HG03565 (cell line): ENCODE measurements around the gene SST.

ENCODE experiments used
- ATAC-seq: cut with Tn5 transposase; IDR thresholded peaks from one replicate; pipeline ENCODE4 v1.9.1; 2021; ENCODE audit warnings: mild to moderate bottlenecking, moderate library complexity; ENCODE audit not compliant: unreplicated experiment

The SST gene

GRCh38 chr3:187669675-187670504 lies at the start of gene SST:
Gene SST (minus strand): TSS chr3:187670394. CDS start chr3:187670291, 103 bp downstream.
- ATAC-seq = no peak

DNA sequence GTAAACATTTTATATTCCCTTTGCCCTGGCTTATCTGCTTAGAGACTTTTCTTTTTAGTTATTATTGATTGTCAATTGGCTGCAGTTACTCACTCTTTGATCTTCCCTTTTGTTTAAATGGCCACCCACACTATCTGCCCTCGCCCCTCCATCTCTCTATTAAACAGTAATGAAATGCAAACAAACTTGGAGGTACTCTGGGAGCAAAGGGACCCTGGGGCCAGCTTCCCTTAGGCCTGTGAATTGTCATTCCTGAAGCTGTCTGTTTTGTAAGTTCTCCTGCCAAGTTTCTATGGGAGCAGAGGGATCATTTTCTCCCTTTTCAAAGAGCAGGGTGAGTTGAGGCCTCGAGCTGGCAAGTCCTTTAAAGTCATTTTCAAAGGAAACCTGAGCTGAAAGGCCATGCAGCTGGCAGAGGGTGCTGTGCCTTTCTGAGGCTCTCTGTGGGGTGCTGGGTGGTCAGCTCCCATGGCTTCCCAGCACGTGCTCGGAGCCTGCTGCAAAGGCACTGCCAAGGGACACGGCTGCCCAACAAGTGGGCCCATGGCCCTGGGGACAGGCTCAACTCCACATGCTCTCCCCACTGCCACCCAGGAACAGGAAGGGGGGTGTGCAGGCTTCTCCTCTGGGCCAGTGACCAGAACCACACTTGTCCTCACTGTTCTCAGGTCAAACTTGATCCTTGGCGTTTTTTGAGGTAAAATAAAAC lies 49.6 kb upstream of the SST start:
- no peak for ATAC-seq

DNA sequence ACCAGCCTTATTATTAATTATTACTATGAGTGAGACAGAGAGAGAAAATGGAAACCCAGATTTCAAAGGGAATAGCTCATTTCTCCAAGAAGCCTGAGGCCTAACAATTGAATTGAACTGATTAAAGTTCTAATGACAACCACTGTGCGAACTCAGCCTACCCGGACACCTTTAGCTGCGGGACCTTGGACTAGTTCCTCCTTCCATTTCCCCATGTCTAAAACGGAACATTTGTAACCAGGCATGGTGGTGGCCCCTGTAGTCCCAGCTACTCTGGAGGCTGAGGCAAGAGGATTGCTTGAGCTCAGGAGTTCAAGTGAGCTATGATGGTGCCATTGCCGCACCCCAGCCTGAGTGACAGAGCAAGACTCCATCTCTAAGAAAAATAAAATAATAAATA lies 48.6 kb upstream of the SST start:
- ATAC-seq = no peak

DNA sequence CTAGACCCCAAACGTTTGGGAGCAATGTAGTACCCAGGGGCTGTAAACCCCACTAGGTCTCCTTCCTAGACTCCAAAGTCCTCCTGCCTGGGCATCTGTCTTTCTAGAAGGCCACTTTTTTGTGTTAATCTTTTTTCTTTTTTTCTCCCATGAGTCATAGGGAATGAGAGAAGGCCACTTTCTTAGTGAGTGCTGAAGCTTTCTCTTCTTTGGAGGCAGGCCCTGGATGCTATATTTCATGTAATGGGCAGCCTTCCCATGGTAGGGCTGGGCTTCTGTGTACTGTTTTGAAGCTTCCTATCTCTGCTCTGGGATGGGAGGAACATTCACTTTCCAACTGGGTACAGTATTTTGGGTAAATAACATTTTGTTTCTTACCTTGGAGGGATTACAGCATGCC lies 47.4 kb upstream of the SST start:
- no peak for ATAC-seq

GRCh38 chr3:187714404-187714979 lies 44.3 kb upstream of the SST start:
- ATAC-seq = peak; percentile 81

DNA sequence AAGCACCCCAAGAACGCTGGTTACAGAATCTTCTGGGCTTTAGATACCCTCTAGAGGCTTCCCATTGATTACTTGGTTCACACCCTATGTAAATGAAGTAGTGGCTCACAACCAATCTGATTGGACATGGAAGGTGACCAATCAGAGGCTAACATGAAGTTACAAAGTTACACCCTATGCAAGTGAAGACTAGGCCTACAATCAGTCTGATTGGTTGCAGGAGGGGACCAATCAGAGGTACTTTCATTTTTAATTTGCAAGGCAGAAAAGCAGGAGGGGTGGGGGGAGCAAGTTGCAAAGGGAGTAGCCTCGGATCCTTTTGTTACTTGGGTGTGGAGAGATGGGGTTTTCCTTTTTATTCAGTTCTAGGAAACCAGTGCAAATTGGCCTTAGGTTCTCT lies 43.3 kb upstream of the SST start:
- ATAC-seq = no peak

DNA sequence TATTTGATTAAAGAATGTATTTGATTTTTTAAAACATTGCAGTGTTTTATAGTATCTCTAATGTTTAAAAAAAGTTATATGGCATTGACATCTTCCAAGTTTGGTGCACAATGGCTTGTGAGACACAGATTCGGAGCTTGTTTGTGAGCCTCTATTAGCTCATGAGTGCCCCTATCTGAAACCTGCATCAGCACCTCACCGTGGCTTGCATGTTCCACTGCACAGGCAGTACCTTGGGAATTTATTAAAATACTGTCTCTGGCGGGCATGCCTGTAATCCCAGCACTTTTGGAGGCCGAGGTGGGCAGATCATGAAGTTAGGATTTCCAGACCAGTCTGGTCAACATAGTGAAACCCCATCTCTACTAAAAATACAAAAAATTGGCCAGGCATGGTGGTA lies 39.0 kb upstream of the SST start:
- no peak for ATAC-seq

GRCh38 chr3:187708696-187709095 lies 38.5 kb upstream of the SST start:
- ATAC-seq = no peak

- ATAC-seq = no peak
Measured at GRCh38 chr3:187706971-187707370, 36.8 kb upstream of the SST start.

GRCh38 chr3:187705164-187705563 lies 35.0 kb upstream of the SST start:
- ATAC-seq = no peak

DNA sequence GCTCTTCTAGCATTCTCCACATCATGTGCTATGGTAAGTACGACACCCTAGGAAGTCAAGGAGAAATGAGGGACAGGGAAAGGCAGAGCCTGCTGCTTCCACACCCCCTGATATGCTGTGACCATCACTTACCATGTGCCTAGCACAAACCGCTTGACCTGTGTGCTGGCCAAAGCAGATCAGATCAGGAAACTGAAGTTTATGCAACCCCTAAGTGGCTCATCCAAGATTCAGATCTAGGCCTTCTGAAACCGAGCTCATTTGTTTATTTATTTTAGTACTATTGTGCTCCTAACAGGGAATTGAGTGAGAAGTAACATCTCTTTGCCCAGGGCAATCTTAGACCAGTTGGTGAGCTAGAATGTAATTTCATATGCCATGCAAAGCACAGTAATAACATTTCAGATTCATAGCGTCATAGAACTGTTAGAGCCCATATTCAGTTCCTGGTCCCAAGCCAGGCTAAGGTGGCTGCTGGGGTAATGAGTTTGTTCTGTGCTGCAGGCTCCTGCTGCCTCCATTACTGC lies 32.4 kb upstream of the SST start, which contains the start of gene RTP2:
TSS of gene RTP2 (minus strand) at position 51 of the 527 bp plus-strand sequence. CDS start 429 bp downstream, outside the sequence.
- no peak for ATAC-seq

- ATAC-seq = no peak
Measured at GRCh38 chr3:187700249-187700648, 30.1 kb upstream of the SST start.

- no peak for ATAC-seq
Measured at GRCh38 chr3:187698499-187699399, 28.6 kb upstream of the SST start.

- ATAC-seq = no peak
Measured at GRCh38 chr3:187696021-187696420, 25.8 kb upstream of the SST start.

DNA sequence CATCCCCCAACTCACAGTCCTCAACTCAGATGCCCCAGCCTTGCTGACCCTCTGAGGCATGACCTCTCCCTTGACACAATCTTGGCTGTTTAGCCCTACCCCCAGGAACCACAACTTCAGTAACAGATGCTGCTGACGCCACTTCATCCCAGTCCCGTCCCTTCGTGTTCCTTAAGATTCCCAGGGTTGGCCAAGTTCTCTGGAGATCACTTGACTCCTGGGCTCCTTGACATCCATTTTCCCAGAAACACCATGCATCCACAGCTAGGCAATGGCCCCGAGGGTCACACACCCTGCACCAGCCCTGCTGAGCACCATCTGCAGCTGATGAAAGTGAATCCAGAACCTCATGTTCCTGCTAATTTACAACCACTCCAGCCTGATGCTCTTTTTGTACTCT lies 25.3 kb upstream of the SST start:
- no peak for ATAC-seq

DNA sequence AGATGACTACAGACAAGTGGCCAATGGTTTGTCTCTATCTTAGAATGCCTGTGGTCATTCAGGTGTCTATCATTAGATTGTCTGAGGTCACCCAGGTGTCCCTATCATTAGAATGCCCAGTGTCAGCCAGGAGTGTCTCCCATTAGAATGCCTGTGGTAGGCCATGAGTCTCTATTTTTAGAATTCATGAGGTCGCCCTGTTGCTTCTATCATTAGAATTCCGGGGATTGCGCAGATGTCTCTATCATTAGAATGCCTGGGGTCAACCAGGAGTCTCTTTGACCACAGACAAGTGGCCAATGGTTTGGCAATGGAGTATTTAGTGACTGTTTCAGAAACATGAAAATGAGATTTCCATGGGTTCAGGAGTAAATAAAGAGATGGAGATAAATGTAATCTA lies 24.6 kb upstream of the SST start:
- no peak for ATAC-seq

DNA sequence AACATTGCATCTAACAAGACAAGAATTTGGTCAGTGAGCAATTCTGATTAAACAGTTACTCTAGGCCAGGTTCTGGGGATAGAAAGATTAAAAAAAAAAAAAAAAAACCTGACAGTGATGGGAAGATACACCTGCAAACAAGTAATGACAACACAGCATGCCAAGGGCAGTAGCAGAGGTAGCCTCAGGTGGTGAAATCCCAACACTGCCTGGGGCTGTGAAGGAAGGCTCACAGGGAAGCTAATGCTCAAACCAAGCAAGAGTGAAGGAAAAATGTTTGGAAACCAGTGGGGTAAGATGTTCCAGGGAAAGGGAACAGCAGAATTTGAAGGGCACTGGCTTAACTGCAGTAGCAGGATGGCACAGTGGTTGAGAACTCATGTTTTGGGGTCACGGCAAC lies 23.2 kb upstream of the SST start:
- no peak for ATAC-seq

DNA sequence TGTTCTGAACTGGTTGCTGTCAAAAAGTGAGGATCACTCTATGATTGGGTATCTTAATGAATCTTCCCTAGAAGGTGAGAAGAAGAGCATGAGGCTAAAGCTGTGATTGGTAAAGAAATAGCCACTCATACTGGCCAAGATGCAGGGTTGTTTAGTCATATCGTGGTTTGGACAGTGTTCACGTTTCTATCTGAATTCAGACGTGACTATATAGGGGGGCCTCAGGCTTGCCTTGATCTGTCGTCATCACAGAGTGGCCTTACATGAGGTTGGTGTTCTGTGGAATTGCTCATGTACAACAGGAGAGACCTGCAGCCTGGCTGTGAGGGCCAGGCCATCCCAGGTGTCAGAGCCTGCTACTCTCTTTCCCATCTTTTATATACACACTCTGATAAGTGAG lies 19.8 kb upstream of the SST start:
- ATAC-seq = no peak

- no peak for ATAC-seq
Measured at GRCh38 chr3:187686621-187687273, 16.6 kb upstream of the SST start.

- ATAC-seq = no peak
Measured at GRCh38 chr3:187685948-187686347, 15.8 kb upstream of the SST start.
